SK-N-SH (cell line): ENCODE data around the gene EXOC7.

Experiments
- CHD2 ChIP-seq: fragments of 150-350 bp; IDR thresholded peaks from 2 replicates; pipeline ENCODE4 v1.6.1; 2018; ENCODE audit warnings: low read length; ENCODE audit not compliant: partially characterized antibody
- CTCF ChIP-seq: fragments of 200-600 bp; sonication (generic); IDR thresholded peaks from 2 replicates; pipeline ENCODE4 v1.6.1; 2017; ENCODE audit warnings: antibody characterized with exemption, mild to moderate bottlenecking, moderate library complexity
- EP300 ChIP-seq, 2 experiments: IDR thresholded peaks; 2 replicates each; pipeline versions ENCODE4 v1.4.0 to v1.6.1; 2012; ENCODE audit warnings: borderline replicate concordance in 1 of 2, low read depth in 1 of 2, low read length in 1 of 2
- EZH2phosphoT487 ChIP-seq: fragments of 200-600 bp; sonication (generic); IDR thresholded peaks from 2 replicates; pipeline ENCODE4 v1.6.1; 2017; ENCODE audit warnings: low read depth, mixed run types, mild to moderate bottlenecking, antibody characterized with exemption, moderate library complexity, borderline replicate concordance
- MAX ChIP-seq: IDR thresholded peaks from 2 replicates; pipeline ENCODE4 v1.4.0; 2012; ENCODE audit warnings: low read depth
- MXI1 ChIP-seq: IDR thresholded peaks from 2 replicates; pipeline ENCODE4 v1.6.1; 2012; ENCODE audit warnings: mild to moderate bottlenecking, low read depth, low read length, improper control_type of control experiment
- NRF1 ChIP-seq: IDR thresholded peaks from 2 replicates; pipeline ENCODE4 v1.6.1; 2012; ENCODE audit warnings: low read depth, mild to moderate bottlenecking, low read length
- RAD21 ChIP-seq: IDR thresholded peaks from 2 replicates; pipeline ENCODE4 v1.6.1; 2012; ENCODE audit warnings: mild to moderate bottlenecking, low read length
- REST ChIP-seq: IDR thresholded peaks from 2 replicates; pipeline ENCODE4 v1.6.1; 2012; ENCODE audit warnings: mild to moderate bottlenecking, low read depth, low read length, moderate library complexity
- RFX5 ChIP-seq: IDR thresholded peaks from 2 replicates; pipeline ENCODE4 v1.6.1; 2012; ENCODE audit warnings: mild to moderate bottlenecking, improper control_type of control experiment, low read length
- SMC3 ChIP-seq: IDR thresholded peaks from 2 replicates; pipeline ENCODE4 v1.6.1; 2012; ENCODE audit warnings: low read depth, low read length, improper control_type of control experiment
- TEAD4 ChIP-seq: IDR thresholded peaks from 2 replicates; pipeline ENCODE4 v1.4.0; 2012; ENCODE audit warnings: mild to moderate bottlenecking, borderline replicate concordance; ENCODE audit not compliant: insufficient read depth
- USF1 ChIP-seq: IDR thresholded peaks from 2 replicates; pipeline ENCODE4 v1.4.0; 2012; ENCODE audit warnings: low read depth, borderline replicate concordance
- YY1 ChIP-seq: IDR thresholded peaks from 2 replicates; pipeline ENCODE4 v1.4.0; 2012; ENCODE audit warnings: low read depth, mild to moderate bottlenecking

GRCh38 chr17:76115138-76115754, 11.7 kb upstream of the EXOC7 start:
- TF ChIP-seq CTCF: no peak
- no peak for TF ChIP-seq EZH2phosphoT487
- no peak for TF ChIP-seq MAX
- no peak for TF ChIP-seq NRF1
- TF ChIP-seq USF1: no peak
- TF ChIP-seq MXI1: no peak
- TF ChIP-seq CHD2: no peak
- TF ChIP-seq SMC3: no peak
- no peak for TF ChIP-seq REST
- TF ChIP-seq YY1: no peak
- TF ChIP-seq RFX5: no peak
- no peak for TF ChIP-seq TEAD4
- no peak for TF ChIP-seq RAD21
- no peak for TF ChIP-seq EP300 (IDR thresholded peaks at IDR 0.05; ENCODE audit: borderline replicate concordance in 1 of 2, low read depth in 1 of 2, low read length in 1 of 2)
